Tibial nerve (tissue), 4 donors: ENCODE data around the gene USP35. TPM values are rescaled to one million over a fixed set of nuclear protein-coding genes. Genes with fewer than 3 reads are reported as not detected.

Experiments
- DNase-seq, 2 donors: peaks; one replicate each; pipeline ENCODE4 v3.0.0-alpha.2; 2019; ENCODE audit warnings: low spot score in 2 of 2
- H3K27ac ChIP-seq, 4 donors: fragments of 200-600 bp; sonication (generic) in 3 of 4; one replicate each; pipeline ENCODE4 v1.5.1; 2017 to 2019; ENCODE audit warnings: mild to moderate bottlenecking in 1 of 4
- H3K27me3 ChIP-seq, 2 donors: fragments of 200-600 bp; sonication (generic) in 1 of 2; one replicate each; pipeline versions ENCODE4 v1.5.1 to v1.6.0; 2017 to 2019
- H3K36me3 ChIP-seq, 3 donors: fragments of 200-600 bp; sonication (generic); one replicate each; pipeline ENCODE4 v1.5.1; 2018 to 2019
- H3K4me1 ChIP-seq, 4 donors: fragments of 200-600 bp; sonication (generic) in 3 of 4; one replicate each; pipeline ENCODE4 v1.5.1; 2017 to 2019
- H3K4me3 ChIP-seq, 4 donors: fragments of 200-600 bp; sonication (generic) in 3 of 4; one replicate each; pipeline ENCODE4 v1.5.1; 2017 to 2019; ENCODE audit warnings: mild to moderate bottlenecking in 1 of 4, moderate library complexity in 1 of 4
- H3K9me3 ChIP-seq, 4 donors: fragments of 200-600 bp; sonication (generic) in 3 of 4; one replicate each; pipeline ENCODE4 v1.5.1; 2017 to 2019
- CTCF ChIP-seq, 5 experiments: fragments of 200-600 bp in 3 of 5; fragments of 450-650 bp in 2 of 5; sonication (generic) in 3 of 5; IDR thresholded peaks; one replicate each; pipeline ENCODE4 v1.5.1; 2016 to 2019; ENCODE audit warnings: antibody characterized with exemption in 5 of 5, mild to moderate bottlenecking in 3 of 5, moderate library complexity in 2 of 5
- EP300 ChIP-seq, 2 donors: sonication (generic); formaldehyde crosslinking; IDR thresholded peaks; one replicate each; pipeline ENCODE4 v1.6.1; 2017; ENCODE audit warnings: antibody characterized with exemption in 2 of 2, mild to moderate bottlenecking in 1 of 2
- POLR2A ChIP-seq, 2 donors: fragments of 450-650 bp; IDR thresholded peaks; one replicate each; pipeline ENCODE4 v1.6.1; 2017; ENCODE audit warnings: antibody characterized with exemption in 2 of 2, mild to moderate bottlenecking in 2 of 2, moderate library complexity in 2 of 2
- WGBS, 2 donors: methylation state at CpG; one replicate each; pipeline ENCODE4 v1.1.5; 2018; 5-methylcytosine and 5-hydroxymethylcytosine counted together
- total RNA-seq, 4 donors: library from RNA; depleted of rRNA; stranded (reverse); fragments of >200 nt; gene quantifications; one replicate each; pipeline ENCODE4 v1.1.0, GENCODE V29; 2016

The USP35 gene
- total RNA-seq, 4 donors from 2014 or later: 10.9 to 23.1 (median 12.6) TPM

- Histone ChIP-seq H3K4me3 (no peak overlapping the region), H3K27me3 (no peaks in the 10 kb centered on the region), H3K4me1 (peaks cover 0 to 29% (median 0%) of the 10 kb centered on the region in 4 donors), H3K9me3 (no peaks in the 10 kb centered on the region), H3K36me3 (no peaks in the 10 kb centered on the region), H3K27ac (peak overlapping the region in 1 of 4 donors; percentile 23)
- WGBS, 2 donors: 22% methylated on average over 5 of the region's 5 CpGs
- DNase-seq: no peak
- no peak for TF ChIP-seq EP300 (IDR thresholded peaks at IDR 0.05)
- TF ChIP-seq POLR2A (IDR thresholded peaks at IDR 0.05): no peak
- TF ChIP-seq CTCF (IDR thresholded peaks at IDR 0.05): no peak
Observed at GRCh38 chr11:78161962-78162371, 26.8 kb upstream of the USP35 start.

- TF ChIP-seq POLR2A (IDR thresholded peaks at IDR 0.05) (no peak), EP300 (IDR thresholded peaks at IDR 0.05) (no peak), CTCF (IDR thresholded peaks at IDR 0.05) (no peak)
- Histone ChIP-seq H3K9me3 (no peaks in the 10 kb centered on the region), H3K36me3 (no peaks in the 10 kb centered on the region), H3K4me1 (peaks cover 0 to 34% (median 11%) of the 10 kb centered on the region in 4 donors), H3K4me3 (no peak overlapping the region), H3K27ac (no peak overlapping the region), H3K27me3 (no peaks in the 10 kb centered on the region)
- DNase-seq: no peak
- WGBS, 2 donors: 35 to 57% methylated on average over 2 of the region's 2 CpGs
Observed at GRCh38 chr11:78163828-78164227, 24.9 kb upstream of the USP35 start.

GRCh38 chr11:78164471-78164870, 24.2 kb upstream of the USP35 start:
- Histone ChIP-seq H3K4me1 (peaks cover 0 to 35% (median 13%) of the 10 kb centered on the region in 4 donors), H3K27ac (no peak overlapping the region), H3K36me3 (no peaks in the 10 kb centered on the region), H3K4me3 (no peak overlapping the region), H3K27me3 (no peaks in the 10 kb centered on the region), H3K9me3 (no peaks in the 10 kb centered on the region)
- TF ChIP-seq POLR2A (IDR thresholded peaks at IDR 0.05): no peak
- TF ChIP-seq CTCF (IDR thresholded peaks at IDR 0.05): no peak
- TF ChIP-seq EP300 (IDR thresholded peaks at IDR 0.05): no peak
- no peak for DNase-seq
- 94 to 100% methylated on average over 2 of the region's 2 CpGs for WGBS, 2 donors

- TF ChIP-seq POLR2A (IDR thresholded peaks at IDR 0.05) (no peak), CTCF (IDR thresholded peaks at IDR 0.05) (no peak)
- no peaks in the 10 kb centered on the region for H3K27me3 ChIP-seq
- peaks cover 0 to 35% (median 13%) of the 10 kb centered on the region in 4 donors for H3K4me1 ChIP-seq
- H3K9me3 ChIP-seq: no peaks in the 10 kb centered on the region
- 92 to 96% methylated on average over 6 of the region's 6 CpGs for WGBS, 2 donors
- DNase-seq: no peak
- H3K27ac ChIP-seq: peak overlapping the region in 2 of 4 donors; percentile 4 to 87
- H3K36me3 ChIP-seq: peaks cover 0 to 3% (median 0%) of the 10 kb centered on the region in 3 donors
- H3K4me3 ChIP-seq: no peak overlapping the region
Observed at GRCh38 chr11:78166855-78167469, 21.8 kb upstream of the USP35 start.

GRCh38 chr11:78168539-78169477, 19.9 kb upstream of the USP35 start:
- peaks cover 0 to 27% (median 13%) of the 10 kb centered on the region in 4 donors for H3K4me1 ChIP-seq
- no peak overlapping the region for H3K4me3 ChIP-seq
- H3K9me3 ChIP-seq: no peaks in the 10 kb centered on the region
- TF ChIP-seq CTCF (IDR thresholded peaks at IDR 0.05) (no peak), EP300 (IDR thresholded peaks at IDR 0.05) (peak; percentile 77 to 87)
- H3K36me3 ChIP-seq: peaks cover 0 to 22% (median 0%) of the 10 kb centered on the region in 3 donors
- peak; percentile 83 to 85 for DNase-seq
- 21 to 31% methylated on average over 17 of the region's 17 CpGs for WGBS, 2 donors
- no peaks in the 10 kb centered on the region for H3K27me3 ChIP-seq
- peak overlapping the region; percentile 66 to 91 (median 83) for H3K27ac ChIP-seq
